WTC11 (cell line): Measurements from ENCODE around the gene GRM4. TPM values are rescaled to one million over a fixed set of nuclear protein-coding genes. Genes with fewer than 3 reads are reported as not detected.

Source experiments
- ATAC-seq: fragments of 200-7000 bp; cut with Tn5 transposase; 2 replicates; pipeline ENCODE4 v1.10.0; 2021; ENCODE audit warnings: mild to moderate bottlenecking, moderate library complexity
- CTCF ChIA-PET: fragments of 300-600 bp; sonication (Branson Sonifier 250); formaldehyde crosslinking; loops from one replicate; lab custom pipeline; 2021; ENCODE audit warnings: antibody characterized with exemption; lab: Charles Lee
- POLR2A ChIA-PET: fragments of 350-600 bp; sonication (Branson Sonifier 250); formaldehyde crosslinking; loops from one replicate; lab custom pipeline; 2021; ENCODE audit warnings: antibody characterized with exemption; lab: Charles Lee
- DNase-seq: peaks from one replicate; pipeline ENCODE4 v3.0.0; 2021; ENCODE audit warnings: low spot score
- H3K27ac Mint-ChIP-seq: 2 replicates; pipeline ENCODE4 v1.8.0; 2021; ENCODE audit warnings: mixed read lengths
- H3K27me3 Mint-ChIP-seq: 2 replicates; pipeline ENCODE4 v1.8.0; 2021; ENCODE audit warnings: low read depth, mild to moderate bottlenecking, moderate library complexity, mixed read lengths
- H3K36me3 Mint-ChIP-seq: 2 replicates; pipeline ENCODE4 v1.8.0; 2021; ENCODE audit warnings: mixed read lengths
- H3K4me1 Mint-ChIP-seq: 2 replicates; pipeline ENCODE4 v1.8.0; 2022; ENCODE audit warnings: mixed read lengths
- H3K4me3 Mint-ChIP-seq: 2 replicates; pipeline ENCODE4 v1.8.0; 2021; ENCODE audit warnings: mild to moderate bottlenecking, moderate library complexity, mixed read lengths
- H3K9me3 Mint-ChIP-seq: 2 replicates; pipeline ENCODE4 v1.8.0; 2021; ENCODE audit warnings: mixed read lengths
- FOXK1 ChIP-seq: sonication (generic); formaldehyde crosslinking; IDR thresholded peaks from 2 replicates; pipeline ENCODE4 v1.8.0; 2022; ENCODE audit warnings: mild to moderate bottlenecking, moderate library complexity, missing genetic modification reagents
- IRF2 ChIP-seq: sonication (generic); formaldehyde crosslinking; IDR thresholded peaks from 2 replicates; pipeline ENCODE4 v1.8.0; 2022; ENCODE audit warnings: low read depth, missing genetic modification reagents, borderline replicate concordance
- NFATC4 ChIP-seq: fragments of 250-450 bp; sonication (Bioruptor Pico); IDR thresholded peaks from 2 replicates; pipeline ENCODE4 v1.9.0; 2021; ENCODE audit warnings: mild to moderate bottlenecking
- NFE2L1 ChIP-seq: sonication (generic); formaldehyde crosslinking; IDR thresholded peaks from 2 replicates; pipeline ENCODE4 v1.8.1; 2023; ENCODE audit warnings: missing genetic modification reagents
- SP1 ChIP-seq: sonication (generic); formaldehyde crosslinking; conservative IDR thresholded peaks from 2 replicates; pipeline ENCODE4 v1.8.1; 2022; ENCODE audit warnings: missing genetic modification reagents
- ZNF121 ChIP-seq: sonication (generic); formaldehyde crosslinking; IDR thresholded peaks from 2 replicates; pipeline ENCODE4 v1.8.0; 2023; ENCODE audit warnings: missing genetic modification reagents
- ZNF263 ChIP-seq: sonication (generic); formaldehyde crosslinking; IDR thresholded peaks from 2 replicates; pipeline ENCODE4 v1.8.1; 2022; ENCODE audit warnings: low read depth, mild to moderate bottlenecking, moderate library complexity, missing genetic modification reagents
- ZNF423 ChIP-seq: fragments of 250-450 bp; sonication (Bioruptor Pico); IDR thresholded peaks from 2 replicates; pipeline ENCODE4 v2.1.2; 2022; ENCODE audit warnings: mild to moderate bottlenecking, moderate library complexity
- total RNA-seq: library from RNA; stranded (reverse); gene quantifications from 3 replicates; pipeline ENCODE4 v1.2.3, GENCODE V29; 2021
- TF ChIP-seq, protein P1 (sequence below): sonication (generic); formaldehyde crosslinking; IDR thresholded peaks from 2 replicates; pipeline ENCODE4 v1.8.0; 2023; ENCODE audit warnings: missing genetic modification reagents
- TF ChIP-seq, protein P2 (sequence below): sonication (generic); formaldehyde crosslinking; IDR thresholded peaks from 2 replicates; pipeline ENCODE4 v1.8.1; 2023; ENCODE audit warnings: mild to moderate bottlenecking, missing genetic modification reagents
- TF ChIP-seq, protein P3 (sequence below): sonication (generic); formaldehyde crosslinking; IDR thresholded peaks from 2 replicates; pipeline ENCODE4 v1.8.1; 2023; ENCODE audit warnings: mild to moderate bottlenecking, moderate library complexity, missing genetic modification reagents
- TF ChIP-seq, protein P4 (sequence below): fragments of 200-600 bp; IDR thresholded peaks from 2 replicates; pipeline ENCODE4 v1.8.0; 2022; ENCODE audit warnings: antibody characterized with exemption

The GRM4 gene
- total RNA-seq, 1 experiment from 2014 or later: 34.5 TPM

DNA sequence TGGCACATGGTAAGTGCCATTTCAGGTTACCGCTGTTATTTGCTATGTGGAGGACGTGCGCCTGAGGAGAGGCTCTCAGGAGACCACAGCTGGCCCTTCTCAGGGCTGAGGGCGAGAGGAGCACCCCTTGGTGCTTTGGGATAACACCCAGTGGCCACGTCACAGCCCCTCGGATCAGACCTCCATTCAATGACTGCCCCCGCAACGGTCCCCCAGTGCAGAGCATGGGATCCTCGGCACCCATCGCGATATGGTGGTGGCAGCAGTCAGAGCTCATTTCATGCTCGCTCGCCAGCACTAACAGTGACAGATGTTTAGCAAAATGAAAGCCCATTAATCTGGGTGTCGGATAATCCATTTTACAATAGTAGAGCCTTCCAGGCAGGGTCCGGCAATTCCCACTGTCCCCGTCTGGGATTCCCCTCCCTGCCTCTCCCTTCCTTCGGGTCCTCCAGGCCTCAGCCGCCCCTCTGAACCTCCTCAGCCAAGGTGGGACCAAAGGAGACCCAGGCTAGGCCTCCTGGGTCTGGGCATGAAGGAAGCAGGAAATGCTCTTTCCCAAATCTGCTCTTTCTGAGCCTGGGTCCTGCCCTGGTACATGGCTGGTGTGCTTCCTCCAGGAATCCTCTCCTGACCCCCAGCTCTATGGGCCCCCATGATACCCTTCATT lies 117.1 kb downstream of the GRM4 start (continued):
- TF ChIP-seq, protein P1, sequence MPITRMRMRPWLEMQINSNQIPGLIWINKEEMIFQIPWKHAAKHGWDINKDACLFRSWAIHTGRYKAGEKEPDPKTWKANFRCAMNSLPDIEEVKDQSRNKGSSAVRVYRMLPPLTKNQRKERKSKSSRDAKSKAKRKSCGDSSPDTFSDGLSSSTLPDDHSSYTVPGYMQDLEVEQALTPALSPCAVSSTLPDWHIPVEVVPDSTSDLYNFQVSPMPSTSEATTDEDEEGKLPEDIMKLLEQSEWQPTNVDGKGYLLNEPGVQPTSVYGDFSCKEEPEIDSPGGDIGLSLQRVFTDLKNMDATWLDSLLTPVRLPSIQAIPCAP: no peak
- no peak for TF ChIP-seq IRF2 (CRISPR knock-in tag)
- TF ChIP-seq, protein P2, sequence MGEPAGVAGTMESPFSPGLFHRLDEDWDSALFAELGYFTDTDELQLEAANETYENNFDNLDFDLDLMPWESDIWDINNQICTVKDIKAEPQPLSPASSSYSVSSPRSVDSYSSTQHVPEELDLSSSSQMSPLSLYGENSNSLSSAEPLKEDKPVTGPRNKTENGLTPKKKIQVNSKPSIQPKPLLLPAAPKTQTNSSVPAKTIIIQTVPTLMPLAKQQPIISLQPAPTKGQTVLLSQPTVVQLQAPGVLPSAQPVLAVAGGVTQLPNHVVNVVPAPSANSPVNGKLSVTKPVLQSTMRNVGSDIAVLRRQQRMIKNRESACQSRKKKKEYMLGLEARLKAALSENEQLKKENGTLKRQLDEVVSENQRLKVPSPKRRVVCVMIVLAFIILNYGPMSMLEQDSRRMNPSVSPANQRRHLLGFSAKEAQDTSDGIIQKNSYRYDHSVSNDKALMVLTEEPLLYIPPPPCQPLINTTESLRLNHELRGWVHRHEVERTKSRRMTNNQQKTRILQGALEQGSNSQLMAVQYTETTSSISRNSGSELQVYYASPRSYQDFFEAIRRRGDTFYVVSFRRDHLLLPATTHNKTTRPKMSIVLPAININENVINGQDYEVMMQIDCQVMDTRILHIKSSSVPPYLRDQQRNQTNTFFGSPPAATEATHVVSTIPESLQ: no peak

DNA sequence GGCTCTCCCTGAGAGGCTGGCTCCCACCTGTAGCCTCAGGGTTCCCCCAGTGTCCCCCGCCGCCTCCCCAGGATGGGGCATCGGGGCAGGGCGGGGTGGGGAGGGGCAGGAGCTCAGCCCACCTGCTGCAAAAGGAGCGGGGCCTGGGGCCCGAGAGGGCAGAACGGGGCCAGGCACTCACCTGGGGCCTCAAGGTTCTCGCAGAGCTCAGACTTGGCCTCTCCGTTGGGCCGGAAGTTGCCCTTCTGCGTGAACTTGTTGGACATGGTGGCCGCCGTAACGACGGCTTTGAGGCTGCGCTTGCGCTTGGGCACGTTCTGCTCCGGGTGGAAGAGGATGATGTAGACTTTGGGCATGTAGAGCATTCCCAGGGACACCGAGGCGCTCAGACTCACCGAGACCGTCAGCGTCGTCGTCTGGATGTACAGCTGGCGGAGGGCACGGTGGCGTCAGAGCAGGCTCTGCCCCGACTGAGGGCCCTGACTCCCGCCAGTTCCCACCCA lies 117.9 kb downstream of the GRM4 start:
- Mint-ChIP-seq H3K9me3 (peaks cover 6% of the 10 kb centered on the region; the same call in 1 of the 2 replicates), H3K4me3 (no peak overlapping the region), H3K27ac (no peak overlapping the region)
- CTCF ChIA-PET: interaction anchor here (0.5 to 4.1 kb wide), 69 partner anchors 9 to 317 kb away, joined by 3 to 70 read pairs (median 6); partner anchors contain the start of genes GRM4, MLN and UQCC2
- ATAC-seq (no peak), DNase-seq (no peak)
- TF ChIP-seq, protein P3, sequence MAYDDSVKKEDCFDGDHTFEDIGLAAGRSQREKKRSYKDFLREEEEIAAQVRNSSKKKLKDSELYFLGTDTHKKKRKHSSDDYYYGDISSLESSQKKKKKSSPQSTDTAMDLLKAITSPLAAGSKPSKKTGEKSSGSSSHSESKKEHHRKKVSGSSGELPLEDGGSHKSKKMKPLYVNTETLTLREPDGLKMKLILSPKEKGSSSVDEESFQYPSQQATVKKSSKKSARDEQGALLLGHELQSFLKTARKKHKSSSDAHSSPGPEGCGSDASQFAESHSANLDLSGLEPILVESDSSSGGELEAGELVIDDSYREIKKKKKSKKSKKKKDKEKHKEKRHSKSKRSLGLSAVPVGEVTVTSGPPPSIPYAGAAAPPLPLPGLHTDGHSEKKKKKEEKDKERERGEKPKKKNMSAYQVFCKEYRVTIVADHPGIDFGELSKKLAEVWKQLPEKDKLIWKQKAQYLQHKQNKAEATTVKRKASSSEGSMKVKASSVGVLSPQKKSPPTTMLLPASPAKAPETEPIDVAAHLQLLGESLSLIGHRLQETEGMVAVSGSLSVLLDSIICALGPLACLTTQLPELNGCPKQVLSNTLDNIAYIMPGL (CRISPR knock-in tag): 0 out of 2 replicates have a peak, but pooled peaks have one; percentile 30
- TF ChIP-seq FOXK1 (CRISPR knock-in tag): no peak
- TF ChIP-seq, all 79 proteins: peak for 1
- POLR2A ChIA-PET: interaction anchor here (0.5 to 1.3 kb wide), 3 partner anchors 69 to 258 kb away, joined by 3 read pairs; no protein-coding TSS in a partner anchor
- Mint-ChIP-seq H3K4me1 (no peaks in the 10 kb centered on the region), H3K27me3 (no peaks in the 10 kb centered on the region), H3K36me3 (peaks cover 14% of the 10 kb centered on the region)

DNA sequence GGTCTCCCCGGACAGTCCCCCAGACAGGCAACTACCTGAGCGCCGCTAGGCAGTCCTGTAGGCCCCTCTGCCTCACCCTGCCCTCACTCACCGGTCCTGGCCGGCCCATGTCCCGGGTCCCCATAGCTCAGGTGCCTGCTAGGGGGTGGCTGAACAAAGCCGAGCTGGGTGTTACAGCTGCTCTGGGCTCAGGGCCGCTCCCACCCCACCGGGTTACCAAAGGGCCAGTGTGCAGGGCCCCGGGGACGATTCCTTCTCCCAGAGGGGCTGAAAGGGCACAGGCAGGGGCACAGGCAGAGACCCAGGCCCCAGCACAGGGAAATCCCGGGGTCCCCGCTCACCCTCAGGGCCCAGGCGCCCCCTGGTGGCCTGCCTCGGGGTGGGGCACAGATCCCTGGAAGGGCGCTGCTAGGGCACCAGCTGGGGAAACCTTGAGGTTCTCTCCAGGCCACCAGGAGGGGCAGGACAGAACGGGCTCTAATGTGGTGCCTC lies 118.4 kb downstream of the GRM4 start:
- DNase-seq (peak; percentile 85), ATAC-seq (peak; percentile 85)
- H3K27ac Mint-ChIP-seq: no peak overlapping the region
- no peak overlapping the region for H3K4me3 Mint-ChIP-seq
- no peaks in the 10 kb centered on the region for H3K27me3 Mint-ChIP-seq
- H3K36me3 Mint-ChIP-seq: peaks cover 14% of the 10 kb centered on the region
- POLR2A ChIA-PET: interaction anchor here (0.5 to 1.3 kb wide), 3 partner anchors 68 to 258 kb away, joined by 3 read pairs; no protein-coding TSS in a partner anchor
- CTCF ChIA-PET: interaction anchor here (0.5 to 4.1 kb wide), 71 partner anchors 8 to 316 kb away, joined by 3 to 70 read pairs (median 5); partner anchors contain the start of genes GRM4, MLN and UQCC2
- H3K4me1 Mint-ChIP-seq: no peaks in the 10 kb centered on the region
- TF ChIP-seq ZNF263 (CRISPR knock-in tag) (no peak), NFATC4 (no peak), ZNF121 (no peak), NFE2L1 (CRISPR knock-in tag) (no peak), SP1 (CRISPR knock-in tag) (peak; percentile 37; the same call in 1 of the 2 replicates), ZNF423 (peak; percentile 64)
- TF ChIP-seq, protein P3 (CRISPR knock-in tag): peak; percentile 56; the same call in 1 of the 2 replicates
- TF ChIP-seq, protein P4, sequence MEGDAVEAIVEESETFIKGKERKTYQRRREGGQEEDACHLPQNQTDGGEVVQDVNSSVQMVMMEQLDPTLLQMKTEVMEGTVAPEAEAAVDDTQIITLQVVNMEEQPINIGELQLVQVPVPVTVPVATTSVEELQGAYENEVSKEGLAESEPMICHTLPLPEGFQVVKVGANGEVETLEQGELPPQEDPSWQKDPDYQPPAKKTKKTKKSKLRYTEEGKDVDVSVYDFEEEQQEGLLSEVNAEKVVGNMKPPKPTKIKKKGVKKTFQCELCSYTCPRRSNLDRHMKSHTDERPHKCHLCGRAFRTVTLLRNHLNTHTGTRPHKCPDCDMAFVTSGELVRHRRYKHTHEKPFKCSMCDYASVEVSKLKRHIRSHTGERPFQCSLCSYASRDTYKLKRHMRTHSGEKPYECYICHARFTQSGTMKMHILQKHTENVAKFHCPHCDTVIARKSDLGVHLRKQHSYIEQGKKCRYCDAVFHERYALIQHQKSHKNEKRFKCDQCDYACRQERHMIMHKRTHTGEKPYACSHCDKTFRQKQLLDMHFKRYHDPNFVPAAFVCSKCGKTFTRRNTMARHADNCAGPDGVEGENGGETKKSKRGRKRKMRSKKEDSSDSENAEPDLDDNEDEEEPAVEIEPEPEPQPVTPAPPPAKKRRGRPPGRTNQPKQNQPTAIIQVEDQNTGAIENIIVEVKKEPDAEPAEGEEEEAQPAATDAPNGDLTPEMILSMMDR: peak; percentile 86
- H3K9me3 Mint-ChIP-seq: peaks cover 6% of the 10 kb centered on the region; the same call in 1 of the 2 replicates
